HG02884 (cell line): ENCODE data around the gene MUC2.

ENCODE experiments used
- ATAC-seq: cut with Tn5 transposase; IDR thresholded peaks from one replicate; pipeline ENCODE4 v1.9.1; 2021; ENCODE audit warnings: mild to moderate bottlenecking, moderate library complexity; ENCODE audit not compliant: unreplicated experiment

The MUC2 gene

DNA sequence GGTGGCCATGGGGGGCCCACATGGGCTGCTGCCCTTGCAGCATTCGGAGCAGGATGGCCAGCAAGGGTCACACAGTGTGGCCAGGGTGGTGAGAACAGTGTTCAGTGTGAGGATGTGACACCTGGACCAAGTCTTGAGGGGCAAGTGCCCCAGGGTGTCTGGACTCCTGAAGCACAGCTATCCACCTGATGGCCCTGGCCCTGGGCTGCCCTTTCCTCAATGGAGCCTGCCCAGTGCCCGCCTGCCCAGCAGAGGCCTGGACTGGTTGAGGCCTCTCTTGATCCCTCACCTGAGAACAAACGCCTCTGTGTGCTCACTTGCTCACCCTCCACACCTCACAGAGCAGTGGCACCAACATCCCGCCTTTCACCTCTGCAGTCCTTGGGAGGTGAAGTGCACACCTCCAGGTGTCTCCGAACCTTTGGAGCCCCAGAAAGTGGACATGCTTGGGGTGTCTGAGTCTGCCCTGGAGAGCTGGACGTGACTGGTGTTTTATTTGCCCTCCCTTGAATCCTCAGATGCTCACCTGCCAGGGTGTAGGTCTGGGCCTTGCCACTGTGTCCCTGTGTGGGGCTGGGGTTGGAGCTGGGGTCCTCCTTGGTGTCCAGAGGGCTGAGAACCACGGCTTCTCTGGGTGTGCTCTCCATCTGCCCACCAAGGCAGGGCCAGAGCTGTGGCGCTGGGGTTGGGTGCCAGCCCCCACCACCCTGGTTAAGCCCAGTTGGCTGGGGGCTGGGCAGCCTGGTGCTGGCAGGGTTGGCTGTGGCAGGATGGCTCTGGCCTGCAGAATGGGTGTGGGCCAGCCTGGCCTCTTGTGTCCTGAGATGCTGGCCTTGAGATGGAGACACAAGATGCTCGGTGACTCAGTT lies 3.8 kb upstream of the MUC2 start:
- no peak for ATAC-seq

DNA sequence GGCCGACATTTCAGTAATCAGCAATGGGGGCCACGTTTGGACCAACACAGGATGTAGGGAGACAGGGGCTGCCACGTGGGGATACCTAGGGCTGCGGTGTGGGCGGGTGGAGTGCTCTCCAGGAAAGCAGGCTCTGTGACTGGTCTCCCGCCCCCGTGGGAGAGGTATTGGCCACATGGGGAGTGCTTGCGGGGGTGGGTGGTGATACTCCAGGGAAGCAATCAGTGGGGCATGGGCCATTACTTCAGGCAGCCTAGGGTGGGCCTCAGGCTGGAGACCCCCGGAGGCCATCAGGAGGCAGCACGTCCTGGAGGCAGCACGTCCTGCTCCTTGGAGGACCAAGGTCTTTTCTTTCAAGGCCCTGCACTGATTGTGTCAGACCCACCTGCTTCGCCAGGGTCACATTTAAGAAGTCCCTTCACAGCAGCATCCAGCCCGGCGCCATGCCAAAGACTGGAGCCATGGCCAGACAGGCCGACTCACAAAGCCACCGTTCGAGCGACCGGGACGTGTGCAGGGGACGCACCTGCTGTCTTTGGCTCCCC lies 3.0 kb upstream of the MUC2 start:
- no peak for ATAC-seq

DNA sequence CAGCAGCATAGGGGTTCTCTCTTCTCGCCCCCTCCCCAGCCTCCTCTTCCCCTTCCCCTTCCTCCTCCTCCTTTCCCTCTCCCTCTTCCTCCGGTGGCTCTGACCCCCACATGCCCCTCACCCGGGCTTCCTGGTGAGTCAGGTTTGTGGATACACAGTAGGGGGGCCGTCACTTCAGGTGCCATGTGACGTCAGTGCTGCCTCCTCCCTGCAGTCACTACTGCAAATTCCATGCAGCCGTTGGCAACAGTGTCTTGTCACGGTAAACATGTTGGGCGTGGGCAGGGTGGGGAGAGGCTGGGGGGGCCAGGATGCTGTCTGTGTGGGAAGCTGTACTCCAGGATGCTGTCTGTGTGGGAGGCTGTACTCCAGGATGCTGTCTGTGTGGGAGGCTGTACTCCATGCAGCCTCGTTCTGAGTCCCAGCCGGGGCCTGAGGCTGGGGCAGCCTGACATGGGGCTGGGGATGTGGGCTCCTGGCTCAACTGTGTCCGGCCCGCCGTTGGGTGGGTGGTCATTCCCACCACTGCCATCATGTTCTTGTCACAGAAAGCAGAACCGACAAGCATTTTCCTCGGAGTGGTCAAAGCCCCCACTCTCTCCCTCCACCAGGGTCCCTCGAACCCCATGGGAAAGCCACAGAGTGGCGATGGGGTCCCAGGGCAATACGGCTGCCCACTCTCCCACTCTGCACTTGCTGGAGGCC lies 2.4 kb upstream of the MUC2 start:
- ATAC-seq = no peak

DNA sequence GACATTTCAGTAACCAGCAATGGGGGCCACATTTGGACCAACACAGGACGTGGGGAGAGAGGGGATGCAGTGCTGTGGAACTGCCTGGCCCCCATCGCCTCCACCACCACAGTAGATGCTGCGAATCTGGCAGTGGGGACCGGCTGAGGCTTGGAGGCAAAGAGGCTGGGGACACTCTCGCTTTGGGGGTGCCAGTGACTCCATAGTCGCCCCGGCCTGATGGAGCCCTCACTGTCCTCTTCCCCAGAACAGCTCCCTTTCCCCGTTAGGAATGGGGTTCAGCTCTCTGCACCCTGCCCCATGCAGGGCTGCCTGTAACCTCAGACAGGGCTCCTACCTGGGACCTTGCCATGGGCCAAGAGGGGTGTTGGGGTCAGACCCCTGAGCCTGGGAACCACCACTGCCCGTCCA lies 1.8 kb upstream of the MUC2 start:
- ATAC-seq = no peak

DNA sequence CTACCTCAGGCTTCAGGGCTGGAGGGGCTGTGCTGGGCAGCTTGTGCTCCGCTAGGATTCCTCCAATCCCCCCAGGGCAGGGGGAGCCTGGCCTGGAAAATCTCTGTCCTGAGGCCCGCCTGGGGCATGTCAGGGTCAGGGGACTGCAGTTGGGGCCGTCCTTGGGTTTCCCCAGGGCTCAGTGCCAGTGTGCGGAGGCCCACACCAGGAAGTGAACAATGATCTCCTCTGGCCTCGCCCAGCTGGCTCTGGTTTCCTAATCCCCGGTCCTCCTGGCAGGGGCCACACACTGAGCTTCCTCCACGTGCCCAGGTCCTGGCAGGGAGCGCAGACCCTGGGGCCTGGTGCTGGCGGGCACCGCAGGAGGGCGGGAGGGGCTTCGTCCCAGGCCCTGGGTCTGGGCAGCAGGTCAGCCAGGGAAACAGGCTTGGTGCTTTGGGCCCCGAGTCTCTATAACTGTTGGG lies 1.4 kb upstream of the MUC2 start:
- no peak for ATAC-seq

DNA sequence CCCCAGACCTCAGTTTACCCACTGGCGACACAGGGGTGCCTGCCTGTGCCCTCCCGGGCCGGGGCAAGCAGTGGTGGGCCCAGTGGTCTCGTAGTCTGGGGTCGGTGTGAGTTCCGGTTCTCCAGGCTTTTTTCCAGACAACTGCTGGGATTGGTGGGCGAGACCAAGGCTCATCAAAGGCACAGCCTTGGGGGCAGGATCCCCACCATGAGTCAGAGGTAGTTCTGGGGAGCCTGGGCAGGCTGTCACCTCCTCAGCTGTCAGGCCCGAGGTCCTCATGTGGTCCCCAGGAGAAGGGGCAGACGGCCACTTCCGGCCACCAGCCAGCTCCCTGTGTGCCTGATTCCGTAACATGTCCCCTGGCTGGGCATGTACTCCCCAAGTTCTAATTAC lies 827 bp upstream of the MUC2 start:
- no peak for ATAC-seq

DNA sequence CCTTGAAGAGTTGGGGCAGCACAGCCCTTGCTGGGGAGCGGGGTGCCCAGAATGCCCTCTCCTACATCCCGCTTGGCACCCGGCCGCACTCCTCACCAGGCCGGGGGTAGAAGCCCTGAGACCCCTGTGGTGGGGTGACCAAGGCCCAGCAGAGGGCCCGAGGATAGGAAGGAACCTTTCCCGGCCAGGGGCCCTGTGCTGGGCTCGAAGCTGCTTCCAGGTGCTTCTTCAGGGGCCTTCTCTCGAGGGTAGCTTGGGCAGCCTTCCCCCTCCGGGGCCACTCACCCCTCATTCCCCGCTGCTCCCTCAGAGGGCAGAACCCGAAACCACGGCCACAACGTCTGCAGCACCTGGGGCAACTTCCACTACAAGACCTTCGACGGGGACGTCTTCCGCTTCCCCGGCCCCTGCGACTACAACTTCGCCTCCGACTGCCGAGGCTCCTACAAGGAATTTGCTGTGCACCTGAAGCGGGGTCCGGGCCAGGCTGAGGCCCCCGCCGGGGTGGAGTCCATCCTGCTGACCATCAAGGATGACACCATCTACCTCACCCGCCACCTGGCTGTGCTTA lies 752 bp downstream of the MUC2 start:
- no peak for ATAC-seq

DNA sequence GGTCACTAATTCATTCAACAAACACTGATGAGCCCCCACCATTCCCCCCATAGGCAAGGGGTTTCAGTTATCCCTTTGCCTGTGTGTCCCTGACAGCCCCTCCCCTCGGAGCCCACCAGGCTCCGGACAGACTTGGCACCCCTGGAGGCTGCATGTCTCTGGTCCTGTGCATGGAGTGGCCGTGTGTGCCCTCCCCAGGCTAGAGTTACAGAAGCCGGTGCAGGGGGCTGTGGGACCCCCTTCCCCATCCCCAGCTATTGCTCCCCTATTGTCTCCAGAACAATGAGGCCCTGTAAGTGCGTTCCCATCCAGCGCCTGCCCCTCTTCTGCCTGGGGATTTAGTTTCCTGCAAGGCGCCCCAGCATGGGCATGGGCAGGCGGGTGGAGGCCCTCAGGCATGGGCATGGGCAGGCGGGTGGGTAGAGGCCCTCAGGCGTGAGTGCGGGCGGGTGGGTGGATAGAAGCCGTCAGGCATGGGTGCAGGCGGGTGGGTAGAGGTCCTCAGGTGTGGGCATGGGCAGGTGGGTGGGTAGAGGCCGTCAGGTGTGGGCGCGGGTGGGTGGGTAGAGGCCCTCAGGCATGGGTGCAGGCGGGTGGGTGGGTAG lies 1.5 kb downstream of the MUC2 start:
- ATAC-seq = no peak

DNA sequence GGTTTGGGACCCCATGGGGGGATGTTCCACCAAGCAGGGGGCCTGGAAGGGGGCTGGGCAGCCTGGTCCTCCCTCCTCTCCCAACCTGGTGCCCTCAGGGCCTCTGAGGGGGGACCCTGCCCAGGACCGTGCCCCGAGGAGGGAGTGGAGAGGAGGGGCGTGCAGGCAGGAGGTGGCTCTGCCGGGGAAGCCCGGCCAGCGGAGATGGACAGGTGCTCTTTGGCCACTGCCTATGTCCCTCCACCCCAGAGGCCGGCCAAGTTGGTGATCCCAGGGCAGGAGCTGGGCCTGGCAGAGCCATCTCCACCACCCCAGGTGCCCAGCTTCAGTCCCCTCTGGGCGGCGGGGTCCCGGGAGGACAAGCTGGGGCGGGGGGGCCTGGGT lies 2.4 kb downstream of the MUC2 start:
- no peak for ATAC-seq

DNA sequence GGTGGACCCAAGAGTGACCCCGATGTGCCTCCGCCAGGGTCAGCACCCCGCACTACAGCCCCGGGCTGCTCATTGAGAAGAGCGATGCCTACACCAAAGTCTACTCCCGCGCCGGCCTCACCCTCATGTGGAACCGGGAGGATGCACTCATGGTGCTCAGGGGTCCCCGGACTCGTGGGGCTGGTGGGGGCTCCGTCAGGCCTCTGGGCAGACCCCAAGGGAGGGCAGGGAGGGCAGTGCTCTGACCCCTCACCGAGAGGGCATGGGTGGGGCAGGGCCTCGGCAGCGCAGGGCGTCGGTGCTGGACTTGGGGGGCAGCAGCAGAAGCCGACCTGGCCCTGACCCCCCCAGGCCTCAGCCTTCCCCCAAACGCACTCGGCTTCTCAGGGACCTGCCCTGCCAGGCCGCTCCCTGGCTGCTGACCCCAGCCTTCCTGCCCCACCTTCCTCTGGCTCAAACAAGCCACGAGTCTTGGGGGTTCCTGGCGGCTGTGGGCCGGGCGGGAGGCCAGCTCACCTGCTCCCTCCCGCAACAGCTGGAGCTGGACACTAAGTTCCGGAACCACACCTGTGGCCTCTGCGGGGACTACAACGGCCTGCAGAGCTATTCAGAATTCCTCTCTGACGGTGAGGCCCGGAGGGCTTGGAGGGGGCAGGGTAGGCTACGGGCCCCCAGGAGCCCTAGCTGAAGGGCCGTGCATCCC lies 2.9 kb downstream of the MUC2 start:
- ATAC-seq = no peak

DNA sequence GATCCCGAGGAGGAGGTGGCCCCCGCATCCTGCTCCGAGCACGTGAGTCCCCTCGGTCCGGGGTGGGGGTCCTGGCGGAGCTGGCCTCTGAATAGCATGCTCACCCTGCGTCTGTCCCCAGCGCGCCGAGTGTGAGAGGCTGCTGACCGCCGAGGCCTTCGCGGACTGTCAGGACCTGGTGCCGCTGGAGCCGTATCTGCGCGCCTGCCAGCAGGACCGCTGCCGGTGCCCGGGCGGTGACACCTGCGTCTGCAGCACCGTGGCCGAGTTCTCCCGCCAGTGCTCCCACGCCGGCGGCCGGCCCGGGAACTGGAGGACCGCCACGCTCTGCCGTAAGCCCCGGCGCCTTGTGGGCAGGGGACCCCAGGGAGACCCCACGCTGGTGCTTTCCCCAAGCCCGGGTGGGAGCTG lies 3.5 kb downstream of the MUC2 start:
- no peak for ATAC-seq

DNA sequence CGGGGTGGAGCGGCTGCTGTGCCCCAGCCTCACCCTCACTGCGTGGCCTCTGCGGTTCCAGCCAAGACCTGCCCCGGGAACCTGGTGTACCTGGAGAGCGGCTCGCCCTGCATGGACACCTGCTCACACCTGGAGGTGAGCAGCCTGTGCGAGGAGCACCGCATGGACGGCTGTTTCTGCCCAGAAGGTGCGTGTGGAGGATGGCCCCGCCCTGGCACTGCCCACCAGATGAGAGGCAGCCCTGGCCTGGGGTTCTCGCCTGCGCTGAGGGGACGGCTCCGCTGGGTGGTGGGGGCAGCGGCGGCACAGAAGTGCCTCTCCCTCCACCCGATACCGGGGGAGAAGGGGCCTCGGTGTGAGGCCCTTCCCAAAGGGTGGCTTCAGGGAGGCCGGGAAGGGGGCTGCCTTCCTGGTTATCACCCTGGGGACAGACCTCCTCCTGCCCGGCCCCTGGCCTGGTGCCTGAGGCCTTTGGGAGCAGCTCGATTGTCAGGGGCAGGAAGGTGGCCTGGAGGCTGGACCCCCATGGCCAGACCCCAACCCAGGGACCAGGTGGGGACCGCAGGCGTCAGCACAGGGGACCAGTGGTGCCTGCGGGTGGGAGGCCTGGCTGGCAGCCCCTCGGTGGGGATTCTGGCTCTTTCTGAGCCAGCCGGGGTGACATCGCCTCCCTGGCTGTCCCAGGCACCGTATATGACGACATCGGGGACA lies 7.1 kb downstream of the MUC2 start:
- no peak for ATAC-seq

DNA sequence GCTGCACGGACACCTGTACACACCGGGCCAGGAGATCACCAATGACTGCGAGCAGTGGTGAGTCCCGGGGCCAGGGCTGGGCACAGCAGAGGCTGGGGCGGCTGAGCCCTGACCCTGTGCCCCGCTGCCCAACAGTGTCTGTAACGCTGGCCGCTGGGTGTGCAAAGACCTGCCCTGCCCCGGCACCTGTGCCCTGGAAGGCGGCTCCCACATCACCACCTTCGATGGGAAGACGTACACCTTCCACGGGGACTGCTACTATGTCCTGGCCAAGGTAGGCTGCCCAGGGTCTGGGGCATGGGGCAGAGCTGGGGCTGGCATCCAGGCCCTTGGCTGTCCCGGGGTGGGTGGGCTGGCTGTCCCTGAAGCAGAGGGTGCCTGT lies 7.7 kb downstream of the MUC2 start:
- no peak for ATAC-seq

DNA sequence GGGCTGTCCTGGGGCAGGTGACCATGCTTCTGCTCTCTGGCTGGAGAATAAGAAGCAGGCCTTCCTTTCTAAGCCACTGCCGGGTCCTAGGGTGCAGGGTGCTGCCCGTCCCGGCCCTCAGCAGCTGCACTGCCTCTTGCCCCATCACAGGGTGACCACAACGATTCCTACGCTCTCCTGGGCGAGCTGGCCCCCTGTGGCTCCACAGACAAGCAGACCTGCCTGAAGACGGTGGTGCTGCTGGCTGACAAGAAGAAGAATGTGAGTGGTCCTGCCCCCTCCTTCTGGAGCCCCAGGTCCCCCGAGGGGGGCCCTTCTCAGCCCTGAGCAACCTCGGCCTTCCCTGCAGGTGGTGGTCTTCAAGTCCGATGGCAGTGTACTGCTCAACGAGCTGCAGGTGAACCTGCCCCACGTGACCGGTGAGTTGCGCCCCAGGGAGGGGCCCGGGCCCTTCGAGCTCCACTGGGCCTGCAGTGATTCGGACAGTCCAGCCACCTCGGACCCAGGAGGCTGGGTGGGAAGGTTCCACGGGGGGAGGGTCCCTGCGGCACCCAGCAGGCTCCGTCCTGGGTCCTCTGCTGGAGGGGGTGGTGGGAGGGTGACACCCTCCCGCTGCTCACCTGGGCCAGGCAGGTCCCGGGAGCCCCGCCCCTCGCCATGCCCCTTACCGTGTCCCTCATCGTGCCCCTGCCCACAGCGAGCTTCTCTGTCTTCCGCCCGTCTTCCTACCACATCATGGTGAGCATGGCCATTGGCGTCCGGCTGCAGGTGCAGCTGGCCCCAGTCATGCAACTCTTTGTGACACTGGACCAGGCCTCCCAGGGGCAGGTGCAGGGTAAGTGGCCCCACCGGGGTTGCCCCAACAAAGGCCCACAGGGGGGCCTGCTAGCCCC lies 8.3 kb downstream of the MUC2 start:
- ATAC-seq = no peak

DNA sequence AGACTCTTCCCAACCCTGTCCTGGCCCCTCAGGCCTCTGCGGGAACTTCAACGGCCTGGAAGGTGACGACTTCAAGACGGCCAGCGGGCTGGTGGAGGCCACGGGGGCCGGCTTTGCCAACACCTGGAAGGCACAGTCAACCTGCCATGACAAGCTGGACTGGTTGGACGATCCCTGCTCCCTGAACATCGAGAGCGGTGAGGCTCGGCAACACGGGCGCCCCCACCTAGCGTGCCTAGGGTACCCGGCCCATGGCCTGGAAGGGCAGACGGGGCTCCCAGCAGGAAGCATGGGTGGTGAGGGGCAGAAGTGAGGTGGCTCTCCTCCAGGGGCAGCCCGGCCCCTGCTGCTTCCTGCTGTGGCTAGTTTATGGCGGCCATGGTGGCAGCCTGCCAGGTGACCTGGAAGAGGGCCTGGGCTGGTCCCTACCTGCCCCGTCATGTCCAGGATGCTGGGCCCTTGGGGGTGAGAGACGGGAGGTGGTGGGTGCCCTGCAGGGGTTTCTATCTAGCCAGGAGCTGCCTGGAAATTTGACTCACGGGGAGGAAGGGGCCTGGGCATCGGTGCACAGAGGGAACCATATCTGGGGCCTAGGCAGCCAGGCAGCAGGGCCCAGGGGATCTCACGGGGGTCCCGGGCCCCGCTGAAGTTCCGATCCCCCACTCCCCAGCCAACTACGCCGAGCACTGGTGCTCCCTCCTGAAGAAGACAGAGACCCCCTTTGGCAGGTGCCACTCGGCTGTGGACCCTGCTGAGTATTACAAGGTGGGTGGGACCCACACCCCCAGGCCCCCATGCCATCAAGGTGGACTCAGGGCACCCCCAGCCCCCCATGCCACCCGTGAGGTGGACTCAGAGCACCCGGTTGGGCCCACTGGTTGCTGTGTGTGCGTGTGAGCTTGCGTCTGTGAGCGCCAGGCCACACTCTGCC lies 9.2 kb downstream of the MUC2 start:
- ATAC-seq = no peak

DNA sequence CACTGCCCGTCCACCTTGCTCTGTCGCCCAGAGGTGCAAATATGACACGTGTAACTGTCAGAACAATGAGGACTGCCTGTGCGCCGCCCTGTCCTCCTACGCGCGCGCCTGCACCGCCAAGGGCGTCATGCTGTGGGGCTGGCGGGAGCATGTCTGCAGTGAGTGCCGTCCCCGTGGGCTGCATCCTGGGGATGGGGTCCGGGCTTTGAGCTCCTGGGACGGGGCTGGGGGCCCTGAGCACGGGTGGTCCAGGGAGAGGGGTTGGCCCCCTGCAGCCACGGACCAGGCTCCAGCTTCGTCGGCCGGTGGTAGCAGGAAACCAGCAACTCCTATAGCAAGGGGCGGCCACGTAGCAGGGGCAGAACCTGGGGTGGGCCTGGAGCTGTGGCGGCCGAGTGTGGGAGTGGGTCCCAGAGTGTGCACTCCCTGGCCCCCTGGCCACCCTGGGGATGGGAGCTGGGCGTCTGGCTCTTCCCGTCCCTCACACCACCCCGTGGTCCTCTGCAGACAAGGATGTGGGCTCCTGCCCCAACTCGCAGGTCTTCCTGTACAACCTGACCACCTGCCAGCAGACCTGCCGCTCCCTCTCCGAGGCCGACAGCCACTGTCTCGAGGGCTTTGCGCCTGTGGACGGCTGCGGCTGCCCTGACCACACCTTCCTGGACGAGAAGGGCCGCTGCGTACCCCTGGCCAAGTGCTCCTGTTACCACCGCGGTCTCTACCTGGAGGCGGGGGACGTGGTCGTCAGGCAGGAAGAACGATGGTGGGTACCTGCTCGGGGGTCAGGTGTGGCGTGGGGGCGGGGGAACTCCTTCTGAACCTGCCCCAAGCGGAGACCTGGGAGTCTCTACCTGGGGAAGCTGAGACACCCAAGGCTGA lies 10.1 kb downstream of the MUC2 start:
- ATAC-seq = no peak
